Progenitor cell of endocrine pancreas (in vitro differentiated cells): Measurements from ENCODE around the gene UBE2I. TPM values are rescaled to one million over a fixed set of nuclear protein-coding genes. Genes with fewer than 3 reads are reported as not detected.
"Not testable (repeated sequence)": the region's sequence is repeated elsewhere in the genome, so short reads cannot be mapped to it uniquely, and the experiment has no call there.

Experiments
- DNase-seq: peaks from one replicate; pipeline ENCODE4 v3.0.0; 2021; ENCODE audit warnings: low spot score; ENCODE audit not compliant: unreplicated experiment
- H3K27ac Mint-ChIP-seq: 2 replicates; pipeline ENCODE4 v1.8.0; 2021; ENCODE audit warnings: mild to moderate bottlenecking, moderate library complexity, mixed read lengths
- H3K27me3 Mint-ChIP-seq: 2 replicates; pipeline ENCODE4 v1.8.0; 2021; ENCODE audit warnings: mixed read lengths
- H3K36me3 Mint-ChIP-seq: 2 replicates; pipeline ENCODE4 v1.8.0; 2022; ENCODE audit warnings: mixed read lengths; ENCODE audit not compliant: insufficient read depth
- H3K4me1 Mint-ChIP-seq: 2 replicates; pipeline ENCODE4 v1.8.0; 2021; ENCODE audit warnings: low read depth, mixed read lengths
- H3K4me3 Mint-ChIP-seq: 2 replicates; pipeline ENCODE4 v1.8.0; 2021; ENCODE audit warnings: low read depth, mild to moderate bottlenecking, moderate library complexity, mixed read lengths
- H3K9me3 Mint-ChIP-seq: 2 replicates; pipeline ENCODE4 v1.8.0; 2021; ENCODE audit warnings: low read depth, mixed read lengths
- total RNA-seq: library from RNA; stranded (reverse); gene quantifications from 2 replicates; pipeline ENCODE4 v1.2.1, GENCODE V29; 2021
- TF ChIP-seq, protein P1 (sequence below): fragments of 200-600 bp; sonication (generic); IDR thresholded peaks from one replicate; pipeline ENCODE4 v1.5.0; 2021; ENCODE audit warnings: antibody characterized with exemption, mild to moderate bottlenecking; ENCODE audit not compliant: unreplicated experiment

UBE2I gene
- total RNA-seq, 1 donor from 2014 or later: 211 TPM

DNA sequence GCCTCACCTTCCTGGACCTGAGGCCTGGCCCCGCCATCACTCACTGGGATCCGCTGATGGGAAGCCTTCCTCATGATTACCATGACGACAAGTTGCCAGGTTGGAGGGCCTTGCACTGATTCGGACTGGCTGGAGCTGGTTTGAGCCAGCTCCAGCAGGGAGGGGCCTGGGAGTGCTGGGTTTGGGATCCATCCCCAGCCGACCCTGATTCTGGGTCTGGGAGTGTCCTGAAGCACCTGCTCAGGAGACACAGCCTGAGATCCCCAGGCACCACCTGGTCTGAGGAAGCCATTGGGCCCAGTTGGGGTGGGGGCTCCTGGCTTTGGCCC, 18.1 kb downstream of the UBE2I start:
- TF ChIP-seq, protein P1, sequence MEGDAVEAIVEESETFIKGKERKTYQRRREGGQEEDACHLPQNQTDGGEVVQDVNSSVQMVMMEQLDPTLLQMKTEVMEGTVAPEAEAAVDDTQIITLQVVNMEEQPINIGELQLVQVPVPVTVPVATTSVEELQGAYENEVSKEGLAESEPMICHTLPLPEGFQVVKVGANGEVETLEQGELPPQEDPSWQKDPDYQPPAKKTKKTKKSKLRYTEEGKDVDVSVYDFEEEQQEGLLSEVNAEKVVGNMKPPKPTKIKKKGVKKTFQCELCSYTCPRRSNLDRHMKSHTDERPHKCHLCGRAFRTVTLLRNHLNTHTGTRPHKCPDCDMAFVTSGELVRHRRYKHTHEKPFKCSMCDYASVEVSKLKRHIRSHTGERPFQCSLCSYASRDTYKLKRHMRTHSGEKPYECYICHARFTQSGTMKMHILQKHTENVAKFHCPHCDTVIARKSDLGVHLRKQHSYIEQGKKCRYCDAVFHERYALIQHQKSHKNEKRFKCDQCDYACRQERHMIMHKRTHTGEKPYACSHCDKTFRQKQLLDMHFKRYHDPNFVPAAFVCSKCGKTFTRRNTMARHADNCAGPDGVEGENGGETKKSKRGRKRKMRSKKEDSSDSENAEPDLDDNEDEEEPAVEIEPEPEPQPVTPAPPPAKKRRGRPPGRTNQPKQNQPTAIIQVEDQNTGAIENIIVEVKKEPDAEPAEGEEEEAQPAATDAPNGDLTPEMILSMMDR: no peak
- no peak for DNase-seq
- Mint-ChIP-seq H3K9me3 (no peaks in the 10 kb centered on the region), H3K27me3 (peaks cover 3% of the 10 kb centered on the region), H3K4me1 (peaks cover 8% of the 10 kb centered on the region), H3K4me3 (no peak overlapping the region), H3K27ac (no peak overlapping the region), H3K36me3 (peaks cover 7% of the 10 kb centered on the region)

DNA sequence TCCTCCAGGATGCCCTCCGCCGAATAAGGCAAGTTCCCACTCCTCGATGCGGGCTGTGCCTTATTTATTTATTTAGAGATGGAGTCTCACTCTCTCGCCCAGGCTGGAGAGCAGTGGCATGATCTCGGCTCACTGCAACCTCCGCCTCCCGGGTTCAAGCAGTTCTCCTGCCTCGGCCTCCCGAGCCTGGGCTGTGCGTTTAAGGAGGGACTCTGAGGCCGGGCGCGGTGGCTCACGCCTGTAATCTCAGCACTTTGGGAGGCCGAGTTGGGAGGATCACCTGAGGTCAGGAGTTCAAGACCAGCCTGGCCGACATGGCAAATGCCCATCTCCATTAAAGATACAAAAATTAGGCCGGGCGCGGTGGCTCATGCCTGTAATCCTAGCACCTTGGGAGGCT, 18.7 kb downstream of the UBE2I start:
- H3K27me3 Mint-ChIP-seq: not testable (repeated sequence)

DNA sequence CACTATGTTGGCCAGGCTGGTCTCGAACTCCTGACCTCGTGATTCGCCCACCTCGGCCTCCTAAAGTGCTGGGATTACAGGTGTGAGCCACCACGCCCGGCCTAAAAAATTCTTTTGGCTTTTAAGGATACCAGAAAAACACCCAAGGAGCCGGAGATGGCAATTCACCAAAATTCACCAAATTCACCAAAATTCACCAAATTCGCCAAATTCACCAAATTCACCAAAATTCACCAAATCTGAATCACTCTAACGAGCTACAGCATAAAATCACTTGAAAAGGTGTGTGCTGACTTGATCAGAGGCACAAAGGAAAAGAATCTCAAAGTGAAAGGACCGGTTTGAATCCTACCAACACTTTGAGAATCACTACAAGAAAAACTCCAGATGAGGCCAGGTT, 19.5 kb downstream of the UBE2I start:
- peaks cover 10% of the 10 kb centered on the region for H3K4me1 Mint-ChIP-seq
- not testable (repeated sequence) for DNase-seq, H3K27me3 Mint-ChIP-seq, H3K27ac Mint-ChIP-seq, H3K4me3 Mint-ChIP-seq, H3K36me3 Mint-ChIP-seq, H3K9me3 Mint-ChIP-seq

More for the DNA sequence above, 18.7 kb downstream of the UBE2I start:
- H3K4me3 Mint-ChIP-seq, DNase-seq, H3K27ac Mint-ChIP-seq, H3K9me3 Mint-ChIP-seq, H3K36me3 Mint-ChIP-seq: not testable (repeated sequence)
- H3K4me1 Mint-ChIP-seq: peaks cover 10% of the 10 kb centered on the region

DNA sequence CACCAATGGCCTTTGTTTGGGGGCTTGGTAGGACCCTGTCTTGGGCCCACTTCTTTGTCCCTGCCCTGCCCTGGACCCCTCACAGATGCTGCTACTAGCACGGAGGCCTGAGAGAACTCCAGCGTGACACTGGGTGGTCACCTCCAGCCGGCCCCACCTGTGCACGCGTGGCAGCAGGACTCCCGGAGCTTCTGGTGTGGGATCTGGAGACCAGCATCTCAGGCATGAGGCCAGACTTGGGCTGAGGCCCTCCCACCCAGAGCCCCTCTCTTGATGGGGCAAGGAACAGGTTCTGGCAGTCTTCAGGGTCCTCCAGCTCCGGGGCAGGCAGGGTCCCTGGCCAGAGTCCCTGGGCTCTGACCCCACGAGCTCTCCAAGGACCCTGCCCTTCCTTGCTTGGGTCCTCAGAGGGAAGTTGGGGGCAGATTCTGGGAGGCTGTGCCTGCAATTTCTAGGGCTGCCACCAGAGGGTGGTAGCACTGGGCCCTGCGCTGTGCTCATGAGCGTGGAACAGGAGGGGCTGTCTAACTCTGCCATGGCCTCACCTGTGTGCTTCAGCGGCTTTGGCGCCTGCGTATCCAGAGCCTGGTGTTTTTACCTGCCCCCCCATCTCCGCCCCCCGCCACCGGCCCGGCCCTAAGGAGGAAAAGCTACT, 21.0 kb downstream of the UBE2I start:
- DNase-seq: no peak
- Mint-ChIP-seq H3K9me3 (no peaks in the 10 kb centered on the region), H3K4me3 (no peak overlapping the region), H3K4me1 (peaks cover 10% of the 10 kb centered on the region), H3K36me3 (peaks cover under 1% of the 10 kb centered on the region), H3K27me3 (peaks cover 14% of the 10 kb centered on the region), H3K27ac (no peak overlapping the region)
- TF ChIP-seq, protein P1: peak; percentile 58

DNA sequence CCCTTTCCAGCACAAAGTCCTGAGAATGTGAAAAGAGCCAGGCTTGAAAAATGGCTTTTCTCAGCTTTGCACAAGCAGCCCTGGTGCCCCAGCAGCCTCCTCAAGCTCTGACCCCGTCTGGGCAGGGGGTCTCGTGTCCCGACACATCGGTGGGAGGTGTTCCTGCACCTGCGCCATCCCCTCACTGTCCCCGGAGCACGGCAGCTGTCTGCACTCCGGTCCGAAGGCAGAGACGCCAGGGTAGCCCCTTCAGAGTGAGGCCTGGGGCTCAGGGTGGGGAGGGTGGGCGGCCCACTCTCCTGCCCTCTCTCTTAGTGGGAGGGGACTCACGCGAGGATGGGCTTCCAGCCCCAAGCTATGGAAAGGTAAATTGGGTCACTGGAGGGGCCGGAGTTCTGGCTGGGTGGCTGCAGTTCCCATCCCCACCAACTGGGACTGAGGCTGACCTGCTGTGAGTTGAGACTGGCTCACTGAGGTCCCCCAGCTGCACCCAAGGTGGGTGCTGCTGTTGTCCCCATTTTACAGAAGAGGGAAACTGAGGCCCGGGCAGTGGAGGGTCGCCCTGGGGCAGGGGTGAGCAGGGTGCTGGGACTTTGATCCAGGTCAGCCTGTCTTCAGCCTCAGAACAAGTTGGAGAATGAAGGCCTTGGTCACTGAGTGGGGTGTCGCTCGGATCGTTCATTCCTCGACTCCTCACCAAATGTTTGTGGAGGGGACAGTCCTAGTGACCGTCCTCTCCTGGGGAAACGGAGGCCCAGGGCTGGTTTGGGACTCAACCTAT, 21.7 kb downstream of the UBE2I start:
- peaks cover 20% of the 10 kb centered on the region for H3K27me3 Mint-ChIP-seq
- H3K4me3 Mint-ChIP-seq: peak overlapping the region; percentile 63
- H3K36me3 Mint-ChIP-seq: no peaks in the 10 kb centered on the region
- H3K9me3 Mint-ChIP-seq: no peaks in the 10 kb centered on the region
- no peak for DNase-seq
- peaks cover 10% of the 10 kb centered on the region for H3K4me1 Mint-ChIP-seq
- TF ChIP-seq, protein P1: no peak
- peak overlapping the region; percentile 87 for H3K27ac Mint-ChIP-seq

DNA sequence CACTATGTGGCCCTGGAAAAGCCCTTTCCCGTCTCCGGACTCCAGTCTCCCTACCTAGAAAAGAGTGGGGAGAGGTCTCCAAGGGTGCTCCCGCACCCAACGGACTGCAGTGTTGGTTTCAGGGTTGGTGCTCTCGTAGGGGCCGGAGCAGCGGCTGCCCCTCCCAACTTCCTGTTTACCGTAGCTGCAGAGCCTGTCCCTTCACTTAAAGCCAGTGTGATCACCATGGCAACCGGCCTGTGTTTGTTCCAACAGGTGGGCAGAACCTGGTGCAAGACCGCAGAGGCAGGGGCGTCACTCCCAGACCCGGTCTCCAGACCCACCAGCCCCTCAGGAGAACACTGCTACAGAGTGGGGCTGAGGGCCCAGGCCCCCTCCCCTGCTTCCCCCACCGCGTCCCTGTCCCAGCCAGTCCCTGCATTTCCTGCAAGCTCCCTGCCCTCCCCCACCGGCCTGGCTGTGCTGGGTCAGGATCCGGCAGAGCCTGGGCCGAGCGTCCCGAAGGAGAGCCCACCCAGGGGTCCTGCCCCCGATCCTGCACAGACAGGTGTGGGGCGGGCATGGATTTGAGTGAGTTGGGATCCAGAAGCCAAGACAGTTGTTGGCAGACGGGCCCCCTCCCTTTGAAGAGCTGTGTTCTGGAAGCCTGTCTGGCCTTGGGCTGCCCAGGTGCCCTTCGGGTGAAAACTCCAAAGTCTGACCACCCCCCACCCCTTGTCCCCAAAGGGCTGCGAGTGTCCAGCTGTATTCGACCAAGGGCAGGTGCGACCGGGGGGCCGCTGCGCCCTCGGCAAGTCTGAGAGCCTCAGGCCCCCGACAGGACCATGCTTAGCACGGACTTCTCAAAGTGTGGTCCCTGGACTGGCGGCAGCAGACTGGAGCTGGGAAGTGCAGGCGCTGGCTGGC, 22.5 kb downstream of the UBE2I start:
- Mint-ChIP-seq H3K4me3 (peak overlapping the region; percentile 63), H3K9me3 (no peaks in the 10 kb centered on the region), H3K27me3 (peaks cover 27% of the 10 kb centered on the region), H3K4me1 (peaks cover 10% of the 10 kb centered on the region), H3K36me3 (no peaks in the 10 kb centered on the region), H3K27ac (peak overlapping the region; percentile 62)
- TF ChIP-seq, protein P1: no peak
- DNase-seq: peak; percentile 54
